ENCODE measurements around the gene FOXJ1. TPM values are rescaled to one million over a fixed set of nuclear protein-coding genes. Genes with fewer than 3 reads are reported as not detected.

The FOXJ1 gene
- total and polyA plus RNA-seq, 2 of the 13 experiments (the other 11 are each of a cell fraction or from before 2014, with no cell fraction given), result 0.98 to 1.6 TPM

GRCh38 chr17:76086384-76086783 is 54.7 kb downstream of the FOXJ1 start:
- Histone ChIP-seq H4K20me1 (ENCODE audit: insufficient read depth, low read length) (0 out of 2 replicates have a peak, but pooled peaks cover 3% of the 10 kb centered on the region), H3K27me3 (ENCODE audit: control insufficient read depth in 1 of 2, insufficient read depth in 2 of 2, low read length in 2 of 2) (no peaks in the 10 kb centered on the region), H3K36me3 (replicated peaks in 1 of 2; ENCODE audit: control insufficient read depth in 1 of 2, insufficient read depth in 2 of 2, low read length in 2 of 2) (peaks cover 61 to 71% of the 10 kb centered on the region in 2 experiments; a peak in 4 of 5 replicates), H3K9me3 (ENCODE audit: low read length) (no peaks in the 10 kb centered on the region), H3K79me2 (ENCODE audit: insufficient read depth, low read length) (no peaks in the 10 kb centered on the region), H3K27ac (ENCODE audit: extremely low read length, insufficient read depth, low read length) (no peak overlapping the region), H3K4me1 (ENCODE audit: insufficient read depth, low read length) (no peaks in the 10 kb centered on the region), H3K4me3 (replicated peaks in 1 of 3; ENCODE audit: insufficient read depth in 1 of 3, low read depth in 2 of 3, low read length in 3 of 3) (no peak overlapping the region), H2AFZ (ENCODE audit: low read length) (no peak overlapping the region), H3K9ac (ENCODE audit: insufficient read depth, low read depth, low read length) (no peak overlapping the region), H3K4me2 (ENCODE audit: low read depth, low read length) (no peak overlapping the region)
- intact Hi-C loops (cut with micrococcal nuclease; ENCODE audit: unreplicated experiment), result no loop called here
- FAIRE-seq, result no peak
- no peak for ATAC-seq
- ChIA-PET POLR2A (interaction anchor here (0.5 to 1.3 kb wide), 3 partner anchors 17 to 21 kb away, joined by 3 to 5 read pairs (median 4); partner anchors contain the start of gene EXOC7), CTCF (ENCODE audit: low intra/inter-chr PET ratio, low total read pairs) (no interaction called here)
- no peak for DNase-seq (ENCODE audit: low spot score)
- no TSS peak for BruUV-seq (replicated peaks)
- TF ChIP-seq KDM4B (CRISPR knock-in tag; IDR thresholded peaks at IDR 0.05), result no peak
- TF ChIP-seq GPBP1L1 (CRISPR knock-in tag; IDR thresholded peaks at IDR 0.05), result no peak
- in situ Hi-C loops (cut with HindIII; ENCODE audit: extremely low pct_ligation_motif_present, low pct_unique_long_range_greater_than_20kb), result no loop called here
- 96% methylated on average over 9 of the region's 9 CpGs for WGBS (ENCODE audit: low lambda C conversion rate)

Small RNAs within 50 kb of the gene (microRNA-seq; reads per million reads assigned to microRNA genes)
- gene MIR6868, result 2.4 reads per million, percentile 13 among the genes with 10 or more reads in this experiment

Small RNAs within 50 kb of the gene (small RNA-seq; reads per million reads assigned to genes)
- gene MIR6868 (ENCODE audit: insufficient read depth in 2 of 3, insufficient read length in 3 of 3, low read depth in 2 of 3, low replicate concordance in 1 of 3), result 0.10 to 12.6 (median 3.6) reads per million in 3 experiments

Other genes starting within 250 kb of the FOXJ1 start
- 22.4 and 24.6 TPM in 2 replicates for gene TRIM65, start 244.3 kb downstream of the FOXJ1 start, total RNA-seq (2016; rRNA removed; fragmentation: Illumina TruSeq; extraction: Trizol)
- 10.3 and 15.2 TPM in 2 replicates for gene TRIM65, start 244.3 kb downstream of the FOXJ1 start, polyA plus RNA-seq (2011; rRNA removed)
- 88.8 and 125 TPM in 2 replicates for gene MRPL38, start 236.4 kb downstream of the FOXJ1 start, total RNA-seq (2016; rRNA removed; fragmentation: Illumina TruSeq; extraction: Trizol)
- 83.7 and 91.0 TPM in 2 replicates for gene MRPL38, start 236.4 kb downstream of the FOXJ1 start, polyA plus RNA-seq (2011; rRNA removed)
- gene FBF1, start 200.2 kb downstream of the FOXJ1 start, total RNA-seq (2016; rRNA removed; fragmentation: Illumina TruSeq; extraction: Trizol), result 3.5 and 8.1 TPM in 2 replicates
- gene FBF1, start 200.2 kb downstream of the FOXJ1 start, polyA plus RNA-seq (2011; rRNA removed), result 2.4 and 2.7 TPM in 2 replicates
- gene ACOX1, start 162.1 kb downstream of the FOXJ1 start, total RNA-seq (2016; rRNA removed; fragmentation: Illumina TruSeq; extraction: Trizol), result 120 and 156 TPM in 2 replicates
- 84.2 and 86.4 TPM in 2 replicates for gene ACOX1, start 162.1 kb downstream of the FOXJ1 start, polyA plus RNA-seq (2011; rRNA removed)
- 14.7 and 18.0 TPM in 2 replicates for gene TEN1, start 162.0 kb downstream of the FOXJ1 start, total RNA-seq (2016; rRNA removed; fragmentation: Illumina TruSeq; extraction: Trizol)
- gene TEN1, start 162.0 kb downstream of the FOXJ1 start, polyA plus RNA-seq (2011; rRNA removed), result 21.3 and 29.4 TPM in 2 replicates
- 2.0 and 5.8 TPM in 2 replicates for gene CDK3, start 140.4 kb downstream of the FOXJ1 start, total RNA-seq (2016; rRNA removed; fragmentation: Illumina TruSeq; extraction: Trizol)
- 11.4 and 18.0 TPM in 2 replicates for gene CDK3, start 140.4 kb downstream of the FOXJ1 start, polyA plus RNA-seq (2011; rRNA removed)
- gene EVPL, start 113.9 kb downstream of the FOXJ1 start, total RNA-seq (2016; rRNA removed; fragmentation: Illumina TruSeq; extraction: Trizol), result 3.6 and 8.2 TPM in 2 replicates
- 2.1 and 4.3 TPM in 2 replicates for gene EVPL, start 113.9 kb downstream of the FOXJ1 start, polyA plus RNA-seq (2011; rRNA removed)
- gene SRP68, start 68.7 kb downstream of the FOXJ1 start, total RNA-seq (2016; rRNA removed; fragmentation: Illumina TruSeq; extraction: Trizol), result 39.8 and 89.7 TPM in 2 replicates
- 74.3 and 79.0 TPM in 2 replicates for gene SRP68, start 68.7 kb downstream of the FOXJ1 start, polyA plus RNA-seq (2011; rRNA removed)
- 0.20 and 0.58 TPM in 2 replicates for gene GALR2, start 66.5 kb downstream of the FOXJ1 start, total RNA-seq (2016; rRNA removed; fragmentation: Illumina TruSeq; extraction: Trizol)
- gene GALR2, start 66.5 kb downstream of the FOXJ1 start, polyA plus RNA-seq (2011; rRNA removed), result 0.48 and 0.84 TPM in 2 replicates
- gene ZACN, start 62.1 kb downstream of the FOXJ1 start, total RNA-seq (2016; rRNA removed; fragmentation: Illumina TruSeq; extraction: Trizol), result 0.15 TPM in 1 of 2 replicates, not detected in the other
- 0.04 and 0.11 TPM in 2 replicates for gene ZACN, start 62.1 kb downstream of the FOXJ1 start, polyA plus RNA-seq (2011; rRNA removed)
- gene EXOC7, start 37.5 kb downstream of the FOXJ1 start, total RNA-seq (2016; rRNA removed; fragmentation: Illumina TruSeq; extraction: Trizol), result 116 and 118 TPM in 2 replicates
- 86.9 and 118 TPM in 2 replicates for gene EXOC7, start 37.5 kb downstream of the FOXJ1 start, polyA plus RNA-seq (2011; rRNA removed)
- gene RNF157, start 99.2 kb upstream of the FOXJ1 start, total RNA-seq (2016; rRNA removed; fragmentation: Illumina TruSeq; extraction: Trizol), result 1.4 and 1.5 TPM in 2 replicates
- gene RNF157, start 99.2 kb upstream of the FOXJ1 start, polyA plus RNA-seq (2011; rRNA removed), result 0.44 and 0.82 TPM in 2 replicates
- gene UBALD2, start 124.1 kb upstream of the FOXJ1 start, total RNA-seq (2016; rRNA removed; fragmentation: Illumina TruSeq; extraction: Trizol), result 3.3 and 5.3 TPM in 2 replicates
- 50.5 and 89.7 TPM in 2 replicates for gene UBALD2, start 124.1 kb upstream of the FOXJ1 start, polyA plus RNA-seq (2011; rRNA removed)
- gene QRICH2, start 167.0 kb upstream of the FOXJ1 start, total RNA-seq (2016; rRNA removed; fragmentation: Illumina TruSeq; extraction: Trizol), result 2.7 and 3.7 TPM in 2 replicates
- gene QRICH2, start 167.0 kb upstream of the FOXJ1 start, polyA plus RNA-seq (2011; rRNA removed), result 5.7 and 11.5 TPM in 2 replicates
- gene PRPSAP1, start 212.7 kb upstream of the FOXJ1 start, total RNA-seq (2016; rRNA removed; fragmentation: Illumina TruSeq; extraction: Trizol), result 91.1 and 115 TPM in 2 replicates
- 314 and 325 TPM in 2 replicates for gene PRPSAP1, start 212.7 kb upstream of the FOXJ1 start, polyA plus RNA-seq (2011; rRNA removed)
- 111 and 160 TPM in 2 replicates for gene SPHK1, start 243.4 kb upstream of the FOXJ1 start, total RNA-seq (2016; rRNA removed; fragmentation: Illumina TruSeq; extraction: Trizol)
- gene SPHK1, start 243.4 kb upstream of the FOXJ1 start, polyA plus RNA-seq (2011; rRNA removed), result 129 and 137 TPM in 2 replicates